Stimulated activated CD4-positive, alpha-beta T cell treated with anti-CD3 and anti-CD28 coated beads, Interleukin-4, amount 100 ng/mL, for 24 hours (primary cell): ENCODE results near the gene GDF9.

ENCODE experiments used
- DNase-seq: peaks from one replicate; pipeline ENCODE4 v3.0.0-alpha.2; 2020

The GDF9 gene

GRCh38 chr5:132816554-132816953, 49.7 kb downstream of the GDF9 start:
- no peak for DNase-seq

DNA sequence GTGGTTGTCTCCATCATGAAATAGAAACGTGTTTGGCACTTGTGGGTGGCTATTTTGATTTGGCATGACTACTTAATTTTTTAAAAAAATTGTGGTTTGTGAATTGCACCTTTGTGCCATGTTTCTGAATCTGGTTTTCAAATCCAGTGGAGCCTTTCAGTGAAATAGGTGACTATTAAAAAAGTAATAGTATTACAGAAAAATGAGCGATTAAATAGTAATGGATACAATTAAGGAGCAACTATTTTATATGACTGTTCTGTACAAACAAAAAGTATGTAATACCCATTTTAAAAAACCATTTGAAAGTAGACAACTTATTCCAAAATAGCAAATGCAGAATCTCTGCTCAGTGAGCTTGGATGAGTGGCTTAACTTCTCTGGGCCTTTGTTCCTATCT, 50.2 kb downstream of the GDF9 start:
- DNase-seq: no peak

GRCh38 chr5:132815454-132815853, 50.8 kb downstream of the GDF9 start:
- no peak for DNase-seq

DNA sequence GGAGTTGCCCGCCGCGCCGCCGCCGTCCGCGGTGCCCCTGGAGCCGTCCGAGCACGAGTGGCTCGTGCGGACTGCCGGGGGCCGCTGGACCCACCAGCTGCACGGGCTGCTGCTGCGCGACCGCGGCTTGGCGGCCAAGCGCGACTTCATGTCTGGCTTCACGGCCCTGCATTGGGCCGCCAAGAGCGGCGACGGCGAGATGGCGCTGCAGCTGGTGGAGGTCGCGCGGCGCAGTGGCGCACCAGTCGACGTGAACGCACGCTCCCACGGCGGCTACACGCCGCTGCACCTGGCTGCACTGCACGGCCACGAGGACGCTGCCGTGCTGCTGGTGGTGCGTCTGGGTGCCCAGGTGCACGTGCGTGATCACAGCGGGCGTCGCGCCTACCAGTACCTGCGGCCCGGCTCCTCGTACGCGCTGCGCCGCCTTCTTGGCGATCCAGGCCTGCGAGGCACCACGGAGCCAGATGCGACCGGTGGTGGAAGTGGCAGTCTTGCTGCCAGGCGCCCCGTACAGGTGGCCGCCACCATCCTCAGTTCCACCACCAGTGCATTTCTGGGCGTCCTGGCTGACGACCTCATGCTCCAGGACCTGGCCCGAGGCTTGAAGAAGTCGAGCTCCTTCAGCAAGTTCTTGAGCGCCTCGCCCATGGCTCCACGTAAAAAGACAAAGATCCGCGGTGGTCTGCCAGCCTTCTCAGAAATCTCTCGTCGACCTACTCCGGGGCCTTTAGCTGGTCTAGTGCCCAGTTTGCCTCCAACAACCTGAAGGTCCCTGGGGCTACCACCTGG, 51.6 kb downstream of the GDF9 start:
- DNase-seq: no peak

- DNase-seq: no peak
Observed at GRCh38 chr5:132813599-132814502, 52.4 kb downstream of the GDF9 start.

GRCh38 chr5:132812781-132813598, 53.3 kb downstream of the GDF9 start, which contains the start of gene SOWAHA:
TSS of gene SOWAHA (plus strand) at chr5:132813302. CDS start at chr5:132813622, 320 bp downstream.
- DNase-seq: no peak

DNA sequence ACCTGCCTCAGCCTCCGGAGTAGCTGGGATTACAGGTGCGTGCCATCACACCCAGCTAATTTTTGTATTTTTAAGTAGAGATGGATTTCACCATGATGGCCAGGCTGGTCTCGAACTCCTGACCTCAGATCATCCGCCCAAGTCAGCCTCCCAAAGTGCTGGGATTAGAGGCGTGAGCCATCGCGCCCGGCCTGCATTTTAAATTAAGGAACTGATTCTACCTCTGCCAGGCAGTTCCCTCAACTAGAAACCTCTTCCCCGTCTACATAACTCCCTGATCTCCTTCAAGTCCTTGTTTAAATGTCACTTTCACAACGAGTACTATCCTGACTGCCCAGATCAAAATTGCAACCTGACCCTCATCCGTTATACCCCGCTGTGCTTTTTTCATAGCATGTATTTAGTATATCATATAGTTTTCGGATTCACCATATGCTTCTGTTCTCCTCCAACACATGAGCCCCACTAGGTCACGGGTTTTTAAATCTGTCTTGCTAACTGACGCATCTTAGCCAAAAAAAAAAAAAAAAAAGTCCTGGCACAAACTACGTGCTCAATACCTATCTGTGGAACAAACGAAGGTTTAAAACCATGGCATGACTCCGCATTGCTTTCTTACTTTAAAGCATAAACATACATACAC, 54.0 kb downstream of the GDF9 start:
- DNase-seq: no peak
